HEK293 (cell line): ENCODE results near the gene PLEK2.

ENCODE experiments used
- CTCF ChIA-PET: fragments of 350-600 bp; formaldehyde crosslinking; extraction: SDS; loops from one replicate; lab custom pipeline; 2021; ENCODE audit warnings: antibody characterized with exemption; lab: Yijun Ruan, JAX
- POLR2A ChIA-PET: fragments of 300-600 bp; formaldehyde crosslinking; extraction: SDS; loops from one replicate; lab custom pipeline; 2020; ENCODE audit warnings: antibody characterized with exemption, inconsistent platforms; lab: Yijun Ruan, JAX
- H3K27ac ChIP-seq: fragments of 200-500 bp; sonication (Bioruptor generic); 2 replicates; pipeline ENCODE4 v1.5.1; 2014; ENCODE audit warnings: low read depth, low read length, control low read depth, inconsistent platforms; ENCODE audit errors: extremely low read depth
- H3K36me3 ChIP-seq, 2 experiments: fragments of 200-500 bp in 1 of 2; sonication (Bioruptor generic) in 1 of 2; 1 replicate in 1 of 2; 2 replicates in 1 of 2; pipeline ENCODE4 v1.5.1; 2014 to 2017; ENCODE audit warnings: inconsistent platforms in 2 of 2, low read length in 2 of 2; ENCODE audit not compliant: control insufficient read depth in 2 of 2, insufficient read depth in 1 of 2
- H3K4me1 ChIP-seq: fragments of 200-500 bp; sonication (Bioruptor generic); 2 replicates; pipeline ENCODE4 v1.5.1; 2014; ENCODE audit warnings: mild to moderate bottlenecking, low read length, inconsistent platforms; ENCODE audit not compliant: control insufficient read depth, insufficient read depth
- H3K4me3 ChIP-seq: 2 replicates; pipeline ENCODE4 v1.5.1; 2011; ENCODE audit warnings: low read depth, mild to moderate bottlenecking, control low read depth, low read length, moderate library complexity
- H3K9me3 ChIP-seq: fragments of 200-500 bp; sonication (Bioruptor generic); 2 replicates; pipeline ENCODE4 v1.5.1; 2014; ENCODE audit warnings: low read depth, low read length, inconsistent platforms; ENCODE audit not compliant: control insufficient read depth, insufficient read depth
- EGR2 ChIP-seq: fragments of 450-650 bp; formaldehyde crosslinking; IDR thresholded peaks from 2 replicates; pipeline ENCODE4 v1.5.1; 2016; ENCODE audit warnings: low read depth, missing biosample characterization, missing genetic modification characterization
- SP3 ChIP-seq: fragments of 450-650 bp; formaldehyde crosslinking; IDR thresholded peaks from 2 replicates; pipeline ENCODE4 v1.5.1; 2016; ENCODE audit warnings: missing biosample characterization, missing genetic modification characterization
- ZBTB21 ChIP-seq: fragments of 450-650 bp; formaldehyde crosslinking; IDR thresholded peaks from 2 replicates; pipeline ENCODE4 v1.5.1; 2017; ENCODE audit warnings: missing biosample characterization, missing genetic modification characterization
- ZFHX2 ChIP-seq: fragments of 450-650 bp; formaldehyde crosslinking; conservative IDR thresholded peaks from 2 replicates; pipeline ENCODE4 v1.5.1; 2016; ENCODE audit warnings: missing biosample characterization, missing genetic modification characterization
- ZNF132 ChIP-seq: fragments of 450-650 bp; formaldehyde crosslinking; IDR thresholded peaks from 2 replicates; pipeline ENCODE4 v1.5.1; 2017; ENCODE audit warnings: missing biosample characterization, missing genetic modification characterization, borderline replicate concordance
- ZNF138 ChIP-seq: fragments of 450-650 bp; formaldehyde crosslinking; IDR thresholded peaks from 2 replicates; pipeline ENCODE4 v1.5.1; 2016; ENCODE audit warnings: missing biosample characterization, missing genetic modification characterization, borderline replicate concordance
- ZNF184 ChIP-seq: fragments of 450-650 bp; IDR thresholded peaks from 2 replicates; pipeline ENCODE4 v1.5.1; 2018; ENCODE audit warnings: missing biosample characterization, mild to moderate bottlenecking, missing genetic modification characterization
- ZNF2 ChIP-seq: fragments of 450-650 bp; formaldehyde crosslinking; IDR thresholded peaks from 2 replicates; pipeline ENCODE4 v1.5.1; 2016; ENCODE audit warnings: missing biosample characterization, missing genetic modification characterization
- ZNF311 ChIP-seq: fragments of 450-650 bp; formaldehyde crosslinking; IDR thresholded peaks from 2 replicates; pipeline ENCODE4 v1.5.1; 2017; ENCODE audit warnings: missing biosample characterization, missing genetic modification characterization, borderline replicate concordance
- ZNF324 ChIP-seq: fragments of 450-650 bp; formaldehyde crosslinking; IDR thresholded peaks from 2 replicates; pipeline ENCODE4 v1.5.1; 2016; ENCODE audit warnings: missing biosample characterization, missing genetic modification characterization
- ZNF37A ChIP-seq: fragments of 450-650 bp; IDR thresholded peaks from 2 replicates; pipeline ENCODE4 v1.5.1; 2018; ENCODE audit warnings: missing biosample characterization, missing genetic modification characterization
- ZNF433 ChIP-seq: fragments of 450-650 bp; formaldehyde crosslinking; IDR thresholded peaks from 2 replicates; pipeline ENCODE4 v1.5.1; 2016; ENCODE audit warnings: missing biosample characterization, missing genetic modification characterization, low read depth
- ZNF529 ChIP-seq: fragments of 450-650 bp; formaldehyde crosslinking; IDR thresholded peaks from 2 replicates; pipeline ENCODE4 v1.5.1; 2017; ENCODE audit warnings: missing genetic modification characterization, missing biosample characterization; ENCODE audit not compliant: insufficient replicate concordance
- ZNF549 ChIP-seq: fragments of 450-650 bp; IDR thresholded peaks from 2 replicates; pipeline ENCODE4 v1.5.1; 2018; ENCODE audit warnings: missing biosample characterization, missing genetic modification characterization, mild to moderate bottlenecking, inconsistent platforms, moderate library complexity
- ZNF580 ChIP-seq: fragments of 450-650 bp; formaldehyde crosslinking; IDR thresholded peaks from 2 replicates; pipeline ENCODE4 v1.5.1; 2016; ENCODE audit warnings: missing biosample characterization, missing genetic modification characterization
- ZNF596 ChIP-seq: fragments of 450-650 bp; IDR thresholded peaks from 2 replicates; pipeline ENCODE4 v1.5.0; 2018; ENCODE audit warnings: missing biosample characterization, mild to moderate bottlenecking, missing genetic modification characterization, moderate library complexity
- ZNF654 ChIP-seq: fragments of 450-650 bp; formaldehyde crosslinking; IDR thresholded peaks from 2 replicates; pipeline ENCODE4 v1.5.1; 2016; ENCODE audit warnings: low read depth, missing biosample characterization, missing genetic modification characterization
- ZNF707 ChIP-seq: fragments of 450-650 bp; formaldehyde crosslinking; IDR thresholded peaks from 2 replicates; pipeline ENCODE4 v1.5.1; 2016; ENCODE audit warnings: missing biosample characterization, missing genetic modification characterization
- ZNF791 ChIP-seq: fragments of 450-650 bp; formaldehyde crosslinking; IDR thresholded peaks from 2 replicates; pipeline ENCODE4 v1.5.1; 2016; ENCODE audit warnings: missing biosample characterization, missing genetic modification characterization
- ZSCAN16 ChIP-seq: fragments of 450-650 bp; formaldehyde crosslinking; IDR thresholded peaks from 2 replicates; pipeline ENCODE4 v1.5.1; 2016; ENCODE audit warnings: missing biosample characterization, missing genetic modification characterization
- TF ChIP-seq, protein P1 (sequence below): fragments of 450-650 bp; formaldehyde crosslinking; IDR thresholded peaks from 2 replicates; pipeline ENCODE4 v1.5.1; 2016; ENCODE audit warnings: missing biosample characterization, missing genetic modification characterization
- TF ChIP-seq, protein P2 (sequence below): fragments of 450-650 bp; formaldehyde crosslinking; IDR thresholded peaks from 2 replicates; pipeline ENCODE4 v1.5.1; 2016; ENCODE audit warnings: missing biosample characterization, missing genetic modification characterization

Gene PLEK2

DNA sequence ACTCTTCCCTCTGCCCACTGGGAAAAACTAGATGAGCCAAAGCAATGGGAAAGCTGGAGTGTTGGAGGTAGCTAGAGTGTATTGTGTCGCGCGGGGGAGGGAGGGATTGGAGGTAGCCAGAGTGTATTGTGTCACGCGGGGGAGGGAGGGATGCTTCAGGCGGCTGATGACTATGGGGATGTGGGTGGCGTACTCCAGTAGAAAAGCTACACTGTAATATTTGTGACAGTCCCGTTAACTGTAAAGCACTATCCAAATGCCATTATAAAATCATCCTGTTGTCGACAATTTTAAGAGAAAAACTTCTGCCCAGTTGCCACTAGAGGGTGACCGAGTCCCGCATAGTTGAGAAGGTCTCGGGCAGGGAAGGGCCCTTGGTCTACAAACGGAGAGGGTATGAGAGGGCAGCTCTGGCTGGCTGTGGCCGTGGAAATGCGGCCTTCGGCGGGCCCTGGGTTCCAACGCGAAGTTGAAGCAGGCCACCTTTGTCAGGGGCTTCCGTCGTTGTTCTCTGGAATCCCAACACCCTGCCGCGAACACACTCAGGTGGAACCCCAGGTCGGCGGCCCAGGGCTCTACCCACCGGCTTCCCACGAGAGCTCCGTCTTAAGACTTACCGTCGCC lies 15.1 kb upstream of the PLEK2 start:
- no peaks in the 10 kb centered on the region for H3K9me3 ChIP-seq
- no peak overlapping the region for H3K4me3 ChIP-seq
- TF ChIP-seq ZNF37A (tag by site-specific recombination) (no peak), ZNF311 (tag by site-specific recombination) (no peak), ZNF654 (peak; percentile 80), ZNF138 (tag by site-specific recombination) (no peak), ZNF2 (tag by site-specific recombination) (0 out of 2 replicates have a peak, but pooled peaks have one; percentile 36), ZNF132 (tag by site-specific recombination) (no peak), ZNF596 (tag by site-specific recombination) (no peak), EGR2 (tag by site-specific recombination) (peak; percentile 89), ZNF433 (tag by site-specific recombination) (no peak), ZNF184 (tag by site-specific recombination) (no peak), ZNF707 (tag by site-specific recombination) (no peak), ZSCAN16 (tag by site-specific recombination) (no peak), ZNF791 (tag by site-specific recombination) (no peak), SP3 (tag by site-specific recombination) (no peak), ZNF529 (tag by site-specific recombination) (no peak), ZFHX2 (tag by site-specific recombination) (peak; percentile 88)
- TF ChIP-seq, protein P1, sequence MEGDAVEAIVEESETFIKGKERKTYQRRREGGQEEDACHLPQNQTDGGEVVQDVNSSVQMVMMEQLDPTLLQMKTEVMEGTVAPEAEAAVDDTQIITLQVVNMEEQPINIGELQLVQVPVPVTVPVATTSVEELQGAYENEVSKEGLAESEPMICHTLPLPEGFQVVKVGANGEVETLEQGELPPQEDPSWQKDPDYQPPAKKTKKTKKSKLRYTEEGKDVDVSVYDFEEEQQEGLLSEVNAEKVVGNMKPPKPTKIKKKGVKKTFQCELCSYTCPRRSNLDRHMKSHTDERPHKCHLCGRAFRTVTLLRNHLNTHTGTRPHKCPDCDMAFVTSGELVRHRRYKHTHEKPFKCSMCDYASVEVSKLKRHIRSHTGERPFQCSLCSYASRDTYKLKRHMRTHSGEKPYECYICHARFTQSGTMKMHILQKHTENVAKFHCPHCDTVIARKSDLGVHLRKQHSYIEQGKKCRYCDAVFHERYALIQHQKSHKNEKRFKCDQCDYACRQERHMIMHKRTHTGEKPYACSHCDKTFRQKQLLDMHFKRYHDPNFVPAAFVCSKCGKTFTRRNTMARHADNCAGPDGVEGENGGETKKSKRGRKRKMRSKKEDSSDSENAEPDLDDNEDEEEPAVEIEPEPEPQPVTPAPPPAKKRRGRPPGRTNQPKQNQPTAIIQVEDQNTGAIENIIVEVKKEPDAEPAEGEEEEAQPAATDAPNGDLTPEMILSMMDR (tag by site-specific recombination): peak; percentile 60
- H3K36me3 ChIP-seq: no peaks in the 10 kb centered on the region
- CTCF ChIA-PET: interaction anchor here (0.5 to 6.2 kb wide), 56 partner anchors 9 to 765 kb away, joined by 3 to 97 read pairs (median 4); partner anchors contain the start of genes PLEKHH1 and RDH12
- no peak overlapping the region for H3K27ac ChIP-seq
- POLR2A ChIA-PET: interaction anchor here (0.6 to 1.2 kb wide), 4 partner anchors 12 to 240 kb away, joined by 3 to 8 read pairs (median 4); no protein-coding TSS in a partner anchor
- H3K4me1 ChIP-seq: no peaks in the 10 kb centered on the region

GRCh38 chr14:67426161-67426560 lies 14.2 kb upstream of the PLEK2 start:
- Histone ChIP-seq H3K4me1 (no peaks in the 10 kb centered on the region), H3K4me3 (no peak overlapping the region), H3K36me3 (no peaks in the 10 kb centered on the region), H3K9me3 (no peaks in the 10 kb centered on the region)
- CTCF ChIA-PET: interaction anchor here (0.6 to 6.2 kb wide), 19 partner anchors 8 to 764 kb away, joined by 3 to 97 read pairs (median 9); partner anchors contain the start of genes PLEKHH1 and RDH12
- TF ChIP-seq ZNF324 (no peak), ZBTB21 (tag by site-specific recombination) (no peak), ZNF2 (tag by site-specific recombination) (no peak), ZNF549 (tag by site-specific recombination) (no peak), ZNF580 (tag by site-specific recombination) (no peak), ZFHX2 (tag by site-specific recombination) (no peak)
- TF ChIP-seq, protein P2, sequence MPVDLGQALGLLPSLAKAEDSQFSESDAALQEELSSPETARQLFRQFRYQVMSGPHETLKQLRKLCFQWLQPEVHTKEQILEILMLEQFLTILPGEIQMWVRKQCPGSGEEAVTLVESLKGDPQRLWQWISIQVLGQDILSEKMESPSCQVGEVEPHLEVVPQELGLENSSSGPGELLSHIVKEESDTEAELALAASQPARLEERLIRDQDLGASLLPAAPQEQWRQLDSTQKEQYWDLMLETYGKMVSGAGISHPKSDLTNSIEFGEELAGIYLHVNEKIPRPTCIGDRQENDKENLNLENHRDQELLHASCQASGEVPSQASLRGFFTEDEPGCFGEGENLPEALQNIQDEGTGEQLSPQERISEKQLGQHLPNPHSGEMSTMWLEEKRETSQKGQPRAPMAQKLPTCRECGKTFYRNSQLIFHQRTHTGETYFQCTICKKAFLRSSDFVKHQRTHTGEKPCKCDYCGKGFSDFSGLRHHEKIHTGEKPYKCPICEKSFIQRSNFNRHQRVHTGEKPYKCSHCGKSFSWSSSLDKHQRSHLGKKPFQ (tag by site-specific recombination): no peak
- TF ChIP-seq, all 188 proteins: peak for 0
- POLR2A ChIA-PET: interaction anchor here (0.6 kb wide), 2 partner anchors 13 to 138 kb away, joined by 7 to 8 read pairs; no protein-coding TSS in a partner anchor
- H3K27ac ChIP-seq: no peak overlapping the region
